Right lobe of liver (tissue), 4 donors: Measurements from ENCODE around the gene TSC1.

Source experiments
- CTCF ChIP-seq, 4 donors: fragments of 200-600 bp in 3 of 4; fragments of 450-650 bp in 1 of 4; IDR thresholded peaks; one replicate each; pipeline versions ENCODE4 v1.5.1 to v1.8.0; 2016 to 2022; ENCODE audit warnings: antibody characterized with exemption in 4 of 4, mild to moderate bottlenecking in 2 of 4
- POLR2A ChIP-seq: fragments of 450-650 bp; IDR thresholded peaks from one replicate; pipeline ENCODE4 v1.6.1; 2017; ENCODE audit warnings: antibody characterized with exemption, mild to moderate bottlenecking
- donor health status: DM: no; HTN: no; CAD: no.
- donor health status: DM: no; HTN: no; CAD: no.
- donor health status: DM: no; HTN: yes; CAD: no.

- TF ChIP-seq POLR2A (no peak), CTCF (IDR thresholded peaks at IDR 0.05) (no peak)
Measured at GRCh38 chr9:132955123-132955522, 10.7 kb upstream of the TSC1 start.
